GM18951 (cell line): ENCODE data around the gene ZBTB7A.

Experiments
- POLR2A ChIP-seq: IDR thresholded peaks from 4 replicates; pipeline ENCODE4 v1.6.1; 2011; ENCODE audit warnings: mild to moderate bottlenecking; ENCODE audit not compliant: insufficient read length, insufficient read depth; ENCODE audit errors: extremely low read depth
- in situ Hi-C: fragments of 300-500 bp; cut with MboI; formaldehyde crosslinking; loops from one replicate; pipeline ENCODE4 v1.12.0; 2022; ENCODE audit warnings: low sequenced_read_pairs, mixed read lengths, inconsistent platforms; ENCODE audit not compliant: unreplicated experiment

ZBTB7A gene

DNA sequence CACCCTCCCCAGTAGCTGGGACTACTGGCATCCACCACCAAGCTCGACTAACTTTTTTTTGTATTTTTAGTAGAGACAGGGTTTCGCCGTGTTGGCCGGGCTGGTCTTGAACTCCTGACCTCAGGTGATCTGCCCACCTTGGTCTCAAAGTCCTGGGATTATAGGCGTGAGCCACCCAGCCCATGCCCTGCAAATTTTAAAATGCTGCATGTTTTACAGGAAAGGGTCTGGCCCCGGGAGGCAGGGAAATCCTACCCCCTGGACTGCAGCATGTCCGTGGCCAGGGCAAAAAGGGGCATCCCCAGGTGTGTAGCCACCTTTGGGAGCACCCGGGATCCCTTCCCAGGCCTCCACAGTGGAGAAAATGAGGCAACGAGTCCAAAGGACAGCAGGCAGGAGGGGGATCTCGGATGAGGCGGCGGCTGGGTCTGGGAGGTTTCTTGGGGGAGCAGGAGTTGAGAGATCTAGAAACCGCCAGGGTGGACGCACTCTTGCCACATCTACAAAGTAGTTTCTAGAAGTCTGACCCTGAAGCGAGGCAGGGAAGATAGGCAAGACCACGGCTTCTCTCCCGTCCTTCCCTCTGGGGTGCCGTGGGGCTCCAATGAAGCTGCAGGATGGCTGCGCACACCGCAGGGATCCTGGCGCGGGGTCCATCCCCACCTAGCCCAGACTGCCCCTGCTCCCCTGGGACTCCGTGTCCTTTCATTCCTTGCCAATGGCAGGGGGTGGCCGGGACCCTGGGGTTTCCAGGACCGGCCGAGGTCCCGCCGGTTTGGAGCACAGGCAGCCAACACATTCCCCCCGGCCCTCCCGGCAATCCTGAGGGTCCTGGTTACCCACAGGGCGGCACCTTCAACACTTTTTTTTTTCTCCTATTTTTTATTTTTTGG is 21.3 kb upstream of the ZBTB7A start:
- no peak for TF ChIP-seq POLR2A

DNA sequence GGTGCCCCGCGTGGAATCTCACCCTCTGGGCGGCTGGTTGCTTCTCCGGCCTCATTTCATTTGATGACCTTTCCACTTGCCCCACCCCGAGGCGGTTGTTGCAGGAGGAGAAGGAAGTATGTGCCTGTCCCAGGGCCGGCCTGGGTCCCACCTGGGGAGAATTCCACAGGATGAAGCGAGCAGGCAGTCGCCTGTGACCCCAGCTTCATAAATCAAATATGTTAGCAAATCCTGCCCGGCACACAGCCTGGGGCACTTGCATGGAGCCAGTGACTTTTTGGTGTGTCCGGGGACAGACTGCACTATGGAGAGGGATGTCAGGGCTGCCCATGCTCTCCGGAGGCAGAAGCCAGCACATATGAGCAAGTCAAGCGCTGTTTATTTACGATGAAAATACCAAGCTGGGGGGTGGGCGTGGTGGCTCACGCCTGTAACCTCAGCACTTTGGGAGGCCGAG is 19.7 kb upstream of the ZBTB7A start:
- in situ Hi-C loops = no loop called here
- no peak for TF ChIP-seq POLR2A

More for the DNA sequence above, 21.3 kb upstream of the ZBTB7A start:
- in situ Hi-C loops = no loop called here

DNA sequence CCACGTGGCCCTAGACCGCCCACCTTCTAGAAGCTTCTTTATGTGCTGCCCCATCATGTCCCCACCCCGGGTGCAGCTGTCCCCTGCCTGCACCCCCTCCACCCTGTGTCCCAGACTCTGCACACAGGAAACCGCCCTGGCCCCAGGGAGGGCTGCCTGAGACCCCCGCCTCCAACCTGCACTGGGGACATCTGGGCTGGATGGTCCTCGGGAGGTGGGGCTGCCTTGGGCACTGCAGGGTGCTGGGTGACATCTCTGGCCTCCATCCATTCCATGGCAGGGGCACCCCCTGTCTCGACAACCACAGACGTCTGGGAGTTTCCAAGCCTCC is 17.8 kb upstream of the ZBTB7A start:
- in situ Hi-C loops = no loop called here
- TF ChIP-seq POLR2A = no peak

GRCh38 chr19:4083677-4084546 is 17.2 kb upstream of the ZBTB7A start:
- TF ChIP-seq POLR2A = peak; percentile 35
- in situ Hi-C loops = no loop called here

- in situ Hi-C loops = no loop called here
- TF ChIP-seq POLR2A = no peak
Observed at GRCh38 chr19:4082172-4082571, 15.5 kb upstream of the ZBTB7A start.

DNA sequence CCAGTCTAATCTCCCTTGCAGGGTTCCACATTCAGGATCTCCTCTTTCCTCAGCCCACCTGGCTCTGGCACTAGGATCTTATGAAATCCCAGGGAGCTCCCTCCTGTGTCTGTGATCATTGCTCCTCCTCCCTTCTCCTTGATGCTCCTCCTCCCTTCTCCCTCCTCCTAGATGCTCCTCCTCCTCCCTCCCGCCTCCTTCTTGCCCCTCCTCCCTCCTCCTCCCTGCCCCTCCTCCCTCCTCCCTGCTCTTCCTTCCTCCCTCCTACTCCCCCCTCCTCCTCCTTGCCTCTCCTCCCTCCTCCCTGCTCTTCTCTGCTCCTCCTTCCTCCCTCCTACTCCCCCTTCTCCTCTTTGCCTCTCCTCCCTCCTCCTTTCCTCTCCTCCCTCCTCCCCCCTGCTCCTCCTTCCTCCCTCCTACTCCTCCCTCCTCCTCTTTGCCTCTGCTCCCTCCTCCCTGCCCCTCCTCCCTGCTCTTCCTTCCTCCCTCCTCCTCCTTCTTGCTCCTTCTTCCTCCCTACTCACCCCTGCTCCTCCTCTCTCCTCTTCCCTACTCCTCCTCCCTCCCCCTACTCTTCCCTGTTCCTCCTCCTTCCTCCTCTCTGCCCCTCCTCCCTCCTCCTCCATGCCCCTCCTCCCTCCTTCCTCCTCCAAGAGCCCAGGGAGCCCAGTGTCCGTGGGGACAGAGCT is 14.9 kb upstream of the ZBTB7A start:
- in situ Hi-C loops = no loop called here
- no peak for TF ChIP-seq POLR2A

- in situ Hi-C loops = no loop called here
- no peak for TF ChIP-seq POLR2A
Observed at GRCh38 chr19:4080473-4080872, 13.8 kb upstream of the ZBTB7A start.

GRCh38 chr19:4077800-4078684 is 11.3 kb upstream of the ZBTB7A start:
- peak; percentile 58 for TF ChIP-seq POLR2A
- in situ Hi-C loops = no loop called here

GRCh38 chr19:4077007-4077374 is 10.3 kb upstream of the ZBTB7A start:
- no peak for TF ChIP-seq POLR2A
- in situ Hi-C loops = no loop called here

GRCh38 chr19:4075373-4075772 is 8.7 kb upstream of the ZBTB7A start:
- in situ Hi-C loops = no loop called here
- TF ChIP-seq POLR2A = no peak

GRCh38 chr19:4071610-4072009 is 4.9 kb upstream of the ZBTB7A start:
- TF ChIP-seq POLR2A = no peak
- in situ Hi-C loops = no loop called here

DNA sequence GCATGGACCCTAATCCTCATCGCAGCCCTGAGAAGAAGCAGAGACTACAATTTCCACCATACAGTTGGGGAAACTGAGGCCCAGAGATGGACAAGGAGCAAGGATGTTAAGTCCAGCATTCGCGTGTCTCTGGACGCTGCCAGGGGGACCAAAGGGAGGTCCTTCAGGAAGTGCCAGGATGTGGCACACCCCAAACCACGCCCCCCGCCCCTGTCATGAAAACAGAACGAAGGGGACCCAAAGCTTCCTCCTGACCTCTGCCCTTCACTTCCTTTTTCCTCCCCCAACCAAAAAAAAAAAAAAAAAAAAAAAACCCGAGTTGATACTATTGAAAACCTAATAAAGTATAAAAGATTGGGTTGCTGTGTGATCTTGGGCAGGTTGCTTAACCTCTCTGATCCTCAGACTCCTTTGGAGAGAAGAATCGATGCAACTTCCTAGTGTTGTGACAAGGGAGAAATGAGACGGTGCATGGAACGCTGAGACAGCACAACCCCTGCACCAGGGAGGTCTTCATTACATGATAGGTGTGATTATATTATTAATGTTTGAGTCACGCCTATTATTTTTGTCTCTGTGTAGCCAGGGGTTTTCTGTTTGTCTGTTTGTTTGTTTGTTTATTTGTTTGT is 2.7 kb upstream of the ZBTB7A start:
- in situ Hi-C loops = no loop called here
- TF ChIP-seq POLR2A = no peak
